Hepatocyte (in vitro differentiated cells): Measurements from ENCODE around the gene ERMAP.

Source experiments
- EZH2 ChIP-seq: fragments of 200-600 bp; sonication (generic); IDR thresholded peaks from 2 replicates; pipeline ENCODE4 v1.6.1; 2016; ENCODE audit warnings: antibody characterized with exemption, mild to moderate bottlenecking, borderline replicate concordance
- EZH2phosphoT487 ChIP-seq: fragments of 200-600 bp; sonication (generic); IDR thresholded peaks from one replicate; pipeline ENCODE4 v1.6.1; 2018; ENCODE audit warnings: antibody characterized with exemption, mild to moderate bottlenecking, low read depth, moderate library complexity; ENCODE audit not compliant: unreplicated experiment, severe bottlenecking
- TF ChIP-seq, protein P1 (sequence below): fragments of 200-600 bp; sonication (generic); IDR thresholded peaks from 2 replicates; pipeline ENCODE4 v1.5.1; 2016; ENCODE audit warnings: antibody characterized with exemption, mild to moderate bottlenecking; ENCODE audit not compliant: poor library complexity

- TF ChIP-seq, protein P1, sequence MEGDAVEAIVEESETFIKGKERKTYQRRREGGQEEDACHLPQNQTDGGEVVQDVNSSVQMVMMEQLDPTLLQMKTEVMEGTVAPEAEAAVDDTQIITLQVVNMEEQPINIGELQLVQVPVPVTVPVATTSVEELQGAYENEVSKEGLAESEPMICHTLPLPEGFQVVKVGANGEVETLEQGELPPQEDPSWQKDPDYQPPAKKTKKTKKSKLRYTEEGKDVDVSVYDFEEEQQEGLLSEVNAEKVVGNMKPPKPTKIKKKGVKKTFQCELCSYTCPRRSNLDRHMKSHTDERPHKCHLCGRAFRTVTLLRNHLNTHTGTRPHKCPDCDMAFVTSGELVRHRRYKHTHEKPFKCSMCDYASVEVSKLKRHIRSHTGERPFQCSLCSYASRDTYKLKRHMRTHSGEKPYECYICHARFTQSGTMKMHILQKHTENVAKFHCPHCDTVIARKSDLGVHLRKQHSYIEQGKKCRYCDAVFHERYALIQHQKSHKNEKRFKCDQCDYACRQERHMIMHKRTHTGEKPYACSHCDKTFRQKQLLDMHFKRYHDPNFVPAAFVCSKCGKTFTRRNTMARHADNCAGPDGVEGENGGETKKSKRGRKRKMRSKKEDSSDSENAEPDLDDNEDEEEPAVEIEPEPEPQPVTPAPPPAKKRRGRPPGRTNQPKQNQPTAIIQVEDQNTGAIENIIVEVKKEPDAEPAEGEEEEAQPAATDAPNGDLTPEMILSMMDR, result no peak
- TF ChIP-seq EZH2, result no peak
- no peak for TF ChIP-seq EZH2phosphoT487
Measured at GRCh38 chr1:42821690-42822089, 4.8 kb downstream of the ERMAP start.
